Measurements from ENCODE around the gene CHRM1.
"Not testable (repeated sequence)": the region's sequence is repeated elsewhere in the genome, so short reads cannot be mapped to it uniquely, and the experiment has no call there.

The CHRM1 gene

DNA sequence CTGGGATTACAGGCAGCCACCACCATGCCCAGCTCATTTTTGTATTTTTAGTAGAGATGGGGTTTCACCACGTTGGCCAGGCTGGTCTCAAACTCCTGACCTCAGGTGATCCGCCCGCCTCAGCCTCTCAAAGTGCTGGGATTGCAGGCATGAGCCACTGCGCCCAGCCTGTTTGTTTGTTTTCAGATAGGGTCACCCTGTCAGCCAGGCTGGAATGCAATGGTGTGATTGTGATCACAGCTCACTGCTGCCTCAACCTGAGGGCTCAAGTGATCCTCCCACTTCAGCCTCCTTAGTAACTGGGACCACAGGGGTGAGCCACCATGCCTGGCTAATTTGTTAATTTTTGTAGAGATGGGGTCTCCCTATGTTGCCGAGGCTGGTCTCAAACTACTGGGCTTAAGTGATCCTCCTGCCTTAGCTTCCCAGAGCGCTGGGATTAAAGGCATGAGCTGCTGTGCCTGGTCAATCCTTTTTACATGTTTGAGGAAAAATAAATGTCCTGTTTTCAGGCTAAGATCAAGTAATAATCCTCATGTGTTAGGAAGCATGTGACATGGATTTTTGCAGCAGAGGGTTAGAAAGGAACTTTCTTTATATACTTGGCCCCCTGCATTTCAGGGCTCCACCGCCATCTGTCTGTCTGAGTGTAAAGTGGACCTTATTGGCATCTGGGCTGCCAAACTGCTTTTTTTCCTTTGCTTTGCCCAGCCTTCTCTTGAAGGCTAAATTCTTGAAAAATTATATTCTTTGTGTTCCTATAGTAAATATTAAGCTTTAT is 45.3 kb downstream of the CHRM1 start:
- DNase-seq (ENCODE audit: low read depth), result no peak

DNA sequence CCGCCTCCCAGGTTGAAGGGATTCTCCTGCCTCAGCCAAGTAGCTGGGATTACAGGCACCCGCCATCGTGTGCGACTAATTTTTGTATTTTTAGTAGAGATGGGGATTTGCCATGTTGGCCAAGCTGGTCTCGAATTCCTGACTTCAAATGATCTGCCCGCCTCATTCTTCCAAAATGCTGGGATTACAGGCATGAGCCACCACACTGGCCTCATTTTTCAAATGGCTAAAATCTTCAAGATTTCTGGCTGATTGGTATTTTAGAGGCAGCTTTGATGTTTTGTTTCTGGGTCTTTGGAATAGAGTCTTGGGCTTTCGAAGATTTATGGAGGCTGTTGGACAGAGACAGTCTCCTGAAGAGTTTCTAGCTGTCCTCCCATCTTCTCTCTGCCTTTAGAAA is 46.3 kb downstream of the CHRM1 start:
- DNase-seq (ENCODE audit: low read depth), result no peak

DNA sequence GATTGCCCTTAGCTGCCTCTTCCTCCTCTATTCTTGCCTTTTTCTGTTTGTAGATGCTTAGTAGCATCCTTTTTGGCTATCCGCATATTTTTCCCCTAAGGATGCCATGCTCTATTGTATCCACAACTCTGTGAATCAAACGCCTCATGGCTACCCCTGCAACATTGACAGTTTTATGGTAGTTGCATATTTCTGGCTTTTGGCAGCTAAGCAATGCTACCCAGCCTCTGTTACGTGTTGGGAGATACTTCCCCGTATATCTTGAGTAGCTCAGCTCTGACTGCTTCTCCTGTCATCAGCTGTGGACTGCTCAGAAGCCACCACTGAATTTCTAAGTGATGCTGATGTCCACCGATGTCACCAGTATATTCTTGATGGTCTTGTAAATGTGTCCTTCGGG is 55.5 kb downstream of the CHRM1 start:
- no peak for DNase-seq (ENCODE audit: low read depth)

DNA sequence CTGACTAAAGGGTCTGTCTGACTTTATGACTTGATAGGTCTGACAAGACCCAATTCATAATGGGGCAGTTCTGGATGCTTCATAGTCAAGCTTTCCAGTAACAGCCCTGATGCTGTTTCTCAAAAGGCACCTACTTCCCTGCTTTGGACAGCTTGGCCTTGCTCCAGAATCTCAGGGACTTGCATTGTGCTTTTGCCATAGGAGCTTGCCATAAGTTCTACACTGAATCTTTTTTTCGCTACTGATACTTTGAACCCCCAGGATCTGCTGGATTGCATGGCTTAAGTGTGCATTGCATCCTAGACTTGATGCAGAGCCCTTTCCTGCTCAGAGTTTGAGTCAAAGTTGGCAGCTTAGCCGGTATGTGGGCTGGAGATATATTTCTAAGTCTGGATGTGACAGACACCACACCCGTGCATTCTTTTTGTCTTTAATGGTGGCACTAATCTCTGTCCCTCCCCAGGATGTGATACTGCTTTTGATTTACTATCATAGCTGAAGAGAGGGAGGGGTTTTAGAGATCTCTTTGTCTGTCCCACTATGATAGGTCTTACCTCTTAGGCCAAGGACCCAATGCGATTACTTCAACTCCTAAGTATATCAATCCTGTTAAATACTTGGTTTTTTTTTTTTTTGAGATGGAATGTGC is 57.4 kb downstream of the CHRM1 start:
- no peak for DNase-seq (ENCODE audit: low read depth)

DNA sequence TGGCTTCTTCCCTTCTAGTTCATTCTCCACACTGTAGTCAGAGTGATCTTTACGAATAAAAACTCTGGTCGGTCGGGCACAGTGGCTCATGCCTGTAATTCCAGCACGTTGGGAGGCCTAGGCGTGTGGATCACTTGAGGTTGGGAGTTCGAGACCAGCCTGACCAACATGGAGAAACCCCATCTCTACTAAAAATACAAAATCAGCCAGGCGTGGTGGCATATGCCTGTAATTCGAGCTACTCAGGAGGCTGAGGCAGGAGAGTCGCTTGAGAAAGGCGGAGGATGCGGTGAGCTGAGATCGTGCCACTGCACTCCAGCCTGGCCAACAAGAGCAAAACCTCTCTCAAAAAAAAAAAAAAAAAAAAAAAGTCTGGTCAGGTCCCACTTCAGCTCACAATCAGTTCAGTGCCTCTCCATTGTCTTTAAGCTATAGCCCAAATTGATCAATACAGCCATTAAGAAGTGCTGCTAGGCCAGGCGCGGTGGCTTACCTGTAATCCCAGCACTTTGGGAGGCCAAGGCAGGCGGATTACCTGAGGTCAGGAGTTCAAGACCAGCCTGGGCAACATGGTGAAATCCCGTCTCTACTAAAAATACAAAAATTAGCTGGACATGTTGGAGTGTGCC is 59.5 kb downstream of the CHRM1 start:
- not testable (repeated sequence) for DNase-seq (ENCODE audit: low read depth)

DNA sequence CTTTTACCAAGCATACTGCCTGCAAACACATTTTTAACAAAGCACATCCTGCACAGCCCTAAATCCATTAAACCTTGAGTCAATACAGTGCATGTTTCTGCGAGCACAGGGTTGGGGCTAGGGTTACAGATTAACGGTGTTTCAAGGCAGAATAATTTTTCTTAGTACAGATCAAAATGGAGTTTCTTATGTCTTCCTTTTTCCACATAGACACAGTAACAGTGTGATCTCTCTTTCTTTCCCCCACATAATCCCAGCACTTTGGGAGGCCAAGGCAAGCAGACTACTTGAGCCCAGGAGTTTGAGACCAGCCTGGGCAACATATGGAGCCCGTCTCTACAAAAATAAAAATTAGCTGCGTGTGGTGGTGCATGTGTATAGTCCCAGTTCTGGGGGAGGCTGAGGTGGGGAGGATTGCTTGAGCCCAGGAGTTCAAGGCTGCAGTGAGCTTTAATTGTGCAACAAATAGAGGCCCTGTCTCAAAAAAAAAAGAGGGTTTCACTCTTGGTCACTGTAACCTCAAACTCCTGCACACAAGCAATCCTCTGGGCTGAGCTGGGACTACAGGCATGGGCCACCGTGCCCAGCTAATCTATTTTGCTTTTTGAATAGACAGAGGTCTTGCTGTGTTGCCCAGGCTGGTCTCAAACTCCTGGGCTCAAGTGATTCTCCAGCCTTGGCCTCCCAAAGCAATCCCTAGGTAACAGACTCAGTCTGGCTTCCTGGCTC is 60.2 kb downstream of the CHRM1 start:
- DNase-seq (ENCODE audit: low read depth), result no peak

DNA sequence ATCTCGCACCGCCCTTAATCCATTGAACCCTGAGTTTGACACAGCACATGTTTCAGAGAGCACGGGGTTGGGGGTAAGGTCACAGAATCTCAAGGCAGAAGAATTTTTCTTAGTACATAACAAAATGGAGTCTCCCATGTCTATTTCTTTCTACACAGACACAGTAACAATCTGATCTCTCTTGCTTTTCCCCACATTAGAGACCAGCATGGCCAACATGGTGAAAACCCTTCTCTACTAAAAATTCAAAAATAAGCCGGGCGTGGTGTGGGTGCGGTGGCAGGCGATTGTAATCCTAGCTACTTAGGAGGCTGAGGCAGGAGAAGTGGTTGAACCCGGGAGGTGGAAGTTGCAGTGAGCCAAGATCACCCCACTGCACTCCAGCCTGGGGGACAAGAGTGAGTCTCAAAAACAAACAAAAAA is 61.9 kb downstream of the CHRM1 start:
- DNase-seq (ENCODE audit: low read depth), result not testable (repeated sequence)
